Stimulated activated CD4-positive, alpha-beta T cell treated with anti-CD3 and anti-CD28 coated beads, Interleukin-1b, Interleukin-23, amount 100 ng/mL, for 1 hour (primary cell): ENCODE measurements around the gene INSL6.
"Not testable (repeated sequence)": the region's sequence is repeated elsewhere in the genome, so short reads cannot be mapped to it uniquely, and the experiment has no call there.

ENCODE experiments used
- DNase-seq, 2 donors: peaks; one replicate each; pipeline ENCODE4 v3.0.0-alpha.2; 2020; ENCODE audit warnings: low read depth in 2 of 2

Gene INSL6, protein sequence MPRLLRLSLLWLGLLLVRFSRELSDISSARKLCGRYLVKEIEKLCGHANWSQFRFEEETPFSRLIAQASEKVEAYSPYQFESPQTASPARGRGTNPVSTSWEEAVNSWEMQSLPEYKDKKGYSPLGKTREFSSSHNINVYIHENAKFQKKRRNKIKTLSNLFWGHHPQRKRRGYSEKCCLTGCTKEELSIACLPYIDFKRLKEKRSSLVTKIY

GRCh38 chr9:5185220-5185840 lies at the start of gene INSL6:
Gene INSL6 (minus strand): TSS chr9:5185639. CDS start chr9:5185602, 37 bp downstream.
- no peak for DNase-seq

DNA sequence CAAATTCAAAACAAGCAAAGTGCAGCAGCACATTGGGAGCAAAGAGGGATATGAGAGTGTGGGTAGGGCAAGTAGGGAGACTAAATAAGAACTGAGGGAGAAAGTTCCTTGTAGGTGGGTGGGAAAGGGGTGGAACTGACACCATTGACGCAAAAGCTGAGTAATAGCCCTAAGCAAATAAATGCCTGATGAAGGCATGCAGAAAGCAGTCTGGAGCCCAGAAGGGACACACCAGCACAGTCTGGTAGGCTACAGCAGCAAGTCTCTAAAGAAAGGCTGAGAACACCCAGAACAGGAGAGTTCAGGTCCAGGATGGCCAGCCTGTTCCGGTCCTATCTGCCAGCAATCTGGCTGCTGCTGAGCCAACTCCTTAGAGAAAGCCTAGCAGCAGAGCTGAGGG lies 45.8 kb upstream of the INSL6 start, which contains the start of gene INSL4:
TSS of gene INSL4 (plus strand) at position 208 of the 400 bp plus-strand sequence. CDS start at position 313, 105 bp downstream.
- no peak for DNase-seq

DNA sequence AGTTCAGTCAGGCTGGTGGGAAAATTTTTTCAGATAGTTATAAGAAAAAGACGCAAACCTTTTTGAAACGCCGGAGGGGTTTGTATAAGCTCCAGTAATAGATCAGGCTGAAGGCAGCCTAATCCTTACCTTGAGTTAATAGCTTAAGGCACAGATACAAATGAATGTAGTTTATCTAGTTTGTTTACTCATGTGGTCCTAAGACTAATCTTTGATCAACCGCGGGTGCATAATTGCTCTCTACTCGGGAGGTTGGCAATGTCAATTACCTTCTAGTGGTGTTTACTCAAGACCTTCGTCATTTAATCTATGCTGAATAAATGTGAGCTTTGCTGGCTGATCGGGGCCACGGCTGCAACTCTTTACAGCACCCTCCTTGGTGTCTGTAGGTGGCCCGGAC lies 45.1 kb upstream of the INSL6 start:
- no peak for DNase-seq

DNA sequence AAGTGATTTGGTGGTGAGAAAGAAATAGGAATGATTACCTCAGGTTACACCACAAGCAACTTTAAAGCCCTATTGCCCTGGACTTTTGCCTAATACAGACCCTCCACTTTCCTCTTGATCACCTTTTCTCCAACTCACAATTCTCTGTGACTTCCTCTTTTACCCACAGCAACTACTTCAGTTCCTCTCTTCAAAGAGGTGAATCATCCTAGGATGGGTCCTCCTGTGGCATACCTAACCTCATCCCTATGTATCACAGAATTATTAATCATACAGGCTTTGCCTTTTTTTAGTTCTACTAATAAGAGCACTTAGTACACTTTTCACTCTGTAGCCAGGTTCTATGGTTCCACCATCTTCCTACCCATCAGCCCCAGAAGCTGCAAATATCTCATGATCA lies 19.6 kb upstream of the INSL6 start:
- DNase-seq: no peak

- DNase-seq: no peak
Measured at GRCh38 chr9:5195463-5195862, 10.0 kb upstream of the INSL6 start.

- no peak for DNase-seq
Measured at GRCh38 chr9:5193345-5193744, 7.9 kb upstream of the INSL6 start.

DNA sequence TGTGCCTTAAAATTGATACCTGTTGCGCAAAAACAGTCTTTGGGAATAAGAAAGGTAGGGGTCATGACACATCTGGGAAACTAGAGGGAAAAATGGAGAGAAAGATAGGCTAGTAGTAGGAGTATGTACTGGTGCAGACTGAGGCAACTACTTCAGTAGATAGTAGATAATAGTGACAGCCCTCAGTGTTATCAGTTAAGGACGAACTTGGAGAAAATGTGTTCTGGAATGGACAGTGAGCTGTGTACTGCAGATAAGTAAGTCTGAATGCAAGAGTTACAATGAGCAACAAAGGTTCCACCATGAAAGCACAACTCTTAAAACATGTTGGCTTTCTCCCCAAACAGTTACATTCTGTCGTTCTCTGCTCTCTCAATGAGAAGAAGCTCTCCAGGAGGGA lies 6.5 kb upstream of the INSL6 start:
- no peak for DNase-seq

- no peak for DNase-seq
Measured at GRCh38 chr9:5188060-5188984, 2.9 kb upstream of the INSL6 start.

- DNase-seq: peak; percentile 16 to 21
Measured at GRCh38 chr9:5186416-5187169, 1.2 kb upstream of the INSL6 start.

- DNase-seq: no peak
Measured at GRCh38 chr9:5184776-5185175, 663 bp downstream of the INSL6 start.

DNA sequence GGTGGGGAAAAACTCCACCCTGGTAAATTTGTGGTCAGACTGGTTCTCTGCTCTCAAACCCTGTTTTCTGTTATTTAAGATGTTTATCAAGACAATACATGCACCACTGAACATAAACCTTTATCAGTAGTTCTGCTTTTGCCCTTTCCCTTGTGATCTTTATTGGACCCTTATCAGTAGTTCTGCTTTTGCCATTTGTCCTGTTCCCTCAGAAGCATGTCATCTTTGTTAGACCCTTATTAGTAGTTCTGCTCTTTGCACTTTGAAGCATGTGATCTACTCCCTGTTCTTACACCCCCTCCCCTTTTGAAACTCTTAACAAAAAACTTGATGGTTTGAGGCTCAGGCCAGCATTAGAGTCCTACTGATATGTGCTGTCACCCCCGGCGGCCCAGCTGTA lies 4.8 kb downstream of the INSL6 start:
- DNase-seq: not testable (repeated sequence)

- DNase-seq: no peak
Measured at GRCh38 chr9:5178126-5178805, 7.2 kb downstream of the INSL6 start.

DNA sequence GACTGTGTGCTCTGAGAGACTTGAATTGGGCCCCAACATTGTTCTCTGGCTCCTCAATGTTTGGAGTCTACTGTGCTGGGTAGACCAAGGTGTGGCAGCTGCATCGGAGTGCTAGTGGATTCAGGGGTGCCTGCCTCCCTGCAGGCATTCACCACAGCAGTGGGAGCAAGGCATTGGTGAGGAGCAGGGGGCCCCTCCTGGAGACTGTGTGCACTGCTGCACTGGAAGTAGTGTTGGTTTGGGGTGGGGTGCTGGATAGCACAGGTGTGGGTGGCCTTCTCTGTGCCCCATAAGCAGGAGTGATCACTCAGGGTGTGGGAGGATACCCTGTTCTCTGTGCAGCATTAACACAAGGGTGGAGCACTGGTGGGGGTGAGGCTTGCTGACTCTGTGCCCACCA lies 39.2 kb downstream of the INSL6 start:
- DNase-seq: no peak

DNA sequence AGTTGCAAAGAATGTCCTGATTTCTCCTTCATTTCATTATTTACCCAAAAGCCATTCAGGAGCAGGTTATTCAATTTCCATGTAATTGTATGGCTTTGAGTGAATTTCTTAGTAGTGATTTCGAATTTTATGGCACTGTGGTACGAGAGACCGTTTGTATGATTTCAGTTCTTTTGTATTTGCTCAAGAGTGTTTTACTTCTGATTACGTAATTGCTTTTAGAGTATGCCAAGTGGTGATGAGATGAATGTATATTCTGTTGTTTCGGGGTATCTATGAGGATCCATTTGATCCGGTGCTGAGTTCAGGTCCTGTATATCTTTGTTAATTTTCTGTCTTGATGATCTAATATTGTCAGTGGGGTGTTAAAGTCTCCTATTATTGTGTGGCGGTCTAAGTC lies 41.2 kb downstream of the INSL6 start:
- no peak for DNase-seq

- no peak for DNase-seq
Measured at GRCh38 chr9:5140151-5140550, 45.3 kb downstream of the INSL6 start.

DNA sequence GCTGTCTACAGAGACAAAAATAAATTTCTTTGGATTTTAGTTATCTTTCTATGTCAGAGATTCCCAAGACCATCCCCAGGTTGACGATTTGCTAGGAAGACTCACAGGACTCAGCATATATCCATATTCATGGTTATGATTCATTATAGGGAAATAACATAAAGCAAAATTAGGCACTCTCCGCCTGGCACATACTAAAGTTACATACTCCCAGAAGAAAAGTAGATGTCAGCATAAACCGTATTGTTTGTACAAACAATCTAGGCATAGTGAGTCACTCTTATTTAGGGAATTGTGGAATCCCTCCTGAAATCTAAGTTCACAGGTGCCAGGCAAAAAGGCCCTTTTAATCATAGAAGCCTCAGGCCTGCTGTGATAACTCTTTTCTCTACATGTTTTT lies 62.9 kb downstream of the INSL6 start:
- DNase-seq: no peak

GRCh38 chr9:5122116-5122515 lies 63.3 kb downstream of the INSL6 start:
- DNase-seq: no peak

- no peak for DNase-seq
Measured at GRCh38 chr9:5113994-5114748, 71.3 kb downstream of the INSL6 start.
